Naive thymus-derived CD4-positive, alpha-beta T cell (primary cell): Measurements from ENCODE around the gene CAND2. TPM values are rescaled to one million over a fixed set of nuclear protein-coding genes. Genes with fewer than 3 reads are reported as not detected.
"Not testable (repeated sequence)": the region's sequence is repeated elsewhere in the genome, so short reads cannot be mapped to it uniquely, and the experiment has no call there.

Source experiments
- ATAC-seq: fragments of 150-1000 bp; cut with Tn5 transposase; 2 replicates; pipeline ENCODE4 v1.10.0; 2021; ENCODE audit warnings: mild to moderate bottlenecking, moderate library complexity
- CTCF ChIA-PET: fragments of 350-600 bp; sonication (Branson Sonifier 250); formaldehyde crosslinking; loops from one replicate; lab custom pipeline; 2021; ENCODE audit warnings: antibody characterized with exemption; lab: Charles Lee
- POLR2A ChIA-PET: fragments of 350-600 bp; sonication (Branson Sonifier 250); formaldehyde crosslinking; loops from one replicate; lab custom pipeline; 2021; ENCODE audit warnings: antibody characterized with exemption, inconsistent platforms; lab: Charles Lee
- DNase-seq, 9 donors: peaks; one replicate each; pipeline versions ENCODE4 v3.0.0 to v3.0.0-alpha.2; 2020 to 2022; ENCODE audit warnings: mixed read lengths in 1 of 9
- H3K27ac ChIP-seq: one replicate; pipeline ENCODE4 v1.7.0; 2013; ENCODE audit warnings: mild to moderate bottlenecking, low read depth, low read length, moderate library complexity
- H3K27me3 ChIP-seq, 2 donors: one replicate each; pipeline ENCODE4 v1.7.0; 2013; ENCODE audit warnings: low read length in 2 of 2, mild to moderate bottlenecking in 2 of 2, moderate library complexity in 2 of 2; ENCODE audit not compliant: control insufficient read depth in 2 of 2, insufficient read depth in 2 of 2
- H3K36me3 ChIP-seq, 3 experiments: 1 replicate in 2 of 3; 2 replicates in 1 of 3; pipeline ENCODE4 v1.7.0; 2013; ENCODE audit warnings: low read length in 3 of 3, mild to moderate bottlenecking in 3 of 3, moderate library complexity in 1 of 3; ENCODE audit not compliant: insufficient read depth in 3 of 3, control insufficient read depth in 2 of 3
- H3K4me1 ChIP-seq, 2 donors: one replicate each; pipeline ENCODE4 v1.7.0; 2013; ENCODE audit warnings: low read length in 2 of 2, mild to moderate bottlenecking in 2 of 2, moderate library complexity in 1 of 2; ENCODE audit not compliant: control insufficient read depth in 2 of 2, insufficient read depth in 2 of 2
- H3K4me3 ChIP-seq: 2 replicates; pipeline ENCODE4 v1.7.0; 2013; ENCODE audit warnings: mild to moderate bottlenecking, low read length
- H3K9me3 ChIP-seq, 3 experiments: 1 replicate in 2 of 3; 2 replicates in 1 of 3; pipeline ENCODE4 v1.7.0; 2013; ENCODE audit warnings: low read length in 3 of 3; ENCODE audit not compliant: control insufficient read depth in 2 of 3
- H3K27ac Mint-ChIP-seq, 9 donors: one replicate each; pipeline ENCODE4 v1.8.0; 2020 to 2022; ENCODE audit warnings: mixed read lengths in 9 of 9, mild to moderate bottlenecking in 8 of 9, moderate library complexity in 5 of 9, inconsistent platforms in 2 of 9
- H3K27me3 Mint-ChIP-seq, 5 donors: one replicate each; pipeline ENCODE4 v1.8.0; 2021 to 2022; ENCODE audit warnings: mixed read lengths in 5 of 5, mild to moderate bottlenecking in 1 of 5
- H3K36me3 Mint-ChIP-seq, 5 donors: one replicate each; pipeline ENCODE4 v1.8.0; 2020 to 2022; ENCODE audit warnings: mixed read lengths in 5 of 5, mild to moderate bottlenecking in 3 of 5, inconsistent platforms in 1 of 5
- H3K4me1 Mint-ChIP-seq, 7 donors: one replicate each; pipeline ENCODE4 v1.8.0; 2020 to 2022; ENCODE audit warnings: mixed read lengths in 7 of 7, mild to moderate bottlenecking in 3 of 7, inconsistent platforms in 1 of 7
- H3K4me3 Mint-ChIP-seq, 10 donors: one replicate each; pipeline ENCODE4 v1.8.0; 2020 to 2022; ENCODE audit warnings: mild to moderate bottlenecking in 10 of 10, mixed read lengths in 10 of 10, moderate library complexity in 6 of 10, inconsistent platforms in 2 of 10
- H3K9me3 Mint-ChIP-seq, 11 donors: one replicate each; pipeline ENCODE4 v1.8.0; 2020 to 2022; ENCODE audit warnings: mixed read lengths in 11 of 11, mild to moderate bottlenecking in 4 of 11, inconsistent platforms in 1 of 11, moderate library complexity in 1 of 11
- intact Hi-C, 2 donors: fragments of 100-400 bp; cut with micrococcal nuclease; formaldehyde crosslinking; loops; one replicate each; pipeline ENCODE4 v1.15.1; 2023
- polyA plus RNA-seq, 2 donors: library from polyadenylated mRNA; unstranded; fragments of 300-500 nt; fragmentation: Illumina TruSeq; gene quantifications; one replicate each; pipeline ENCODE4 v1.2.3, GENCODE V29; 2021
- total RNA-seq, 6 experiments: library from RNA in 5 of 6; stranded (reverse) in 5 of 6; gene quantifications; 1 replicate in 5 of 6; 2 replicates in 1 of 6; pipeline ENCODE4 v1.2.3 and lab custom pipeline; 2021 to 2026

CAND2 gene
- total and polyA plus RNA-seq, 7 experiments from 2014 or later = 0.15 to 8.2 (median 4.3) TPM

- Histone ChIP-seq H3K36me3 (no peaks in the 10 kb centered on the region), H3K4me3 (no peak overlapping the region), H3K27me3 (peaks cover 0 to 5% of the 10 kb centered on the region in 2 donors), H3K27ac (no peak overlapping the region), H3K9me3 (no peaks in the 10 kb centered on the region), H3K4me1 (no peaks in the 10 kb centered on the region)
- Mint-ChIP-seq H3K36me3 (no peaks in the 10 kb centered on the region), H3K4me3 (no peak overlapping the region), H3K4me1 (peaks cover 0 to 14% (median 10%) of the 10 kb centered on the region in 7 donors), H3K27me3 (peaks cover 15 to 40% (median 29%) of the 10 kb centered on the region in 5 donors), H3K9me3 (peaks cover 0 to 3% (median 0%) of the 10 kb centered on the region in 11 donors), H3K27ac (no peak overlapping the region)
- intact Hi-C loops = no loop called here
- DNase-seq = no peak
- CTCF ChIA-PET = interaction anchor here (1.0 kb wide), 1 partner anchor 25 kb away, joined by 3 read pairs; no protein-coding TSS in a partner anchor
- no peak for ATAC-seq
- POLR2A ChIA-PET = no interaction called here
Measured at GRCh38 chr3:12871404-12871983, 75.0 kb downstream of the CAND2 start.

- no peak overlapping the region for H3K27ac ChIP-seq
- H3K9me3 ChIP-seq = no peaks in the 10 kb centered on the region
- intact Hi-C loops = no loop called here
- H3K4me1 ChIP-seq = no peaks in the 10 kb centered on the region
- no peaks in the 10 kb centered on the region for H3K36me3 ChIP-seq
- ATAC-seq (peak; percentile 67), DNase-seq (peak in 1 of 9 donors; percentile 13)
- Mint-ChIP-seq H3K27me3 (peaks cover 6 to 26% (median 13%) of the 10 kb centered on the region in 5 donors), H3K4me1 (no peaks in the 10 kb centered on the region), H3K27ac (no peak overlapping the region), H3K9me3 (peaks cover 0 to 3% (median 0%) of the 10 kb centered on the region in 11 donors), H3K4me3 (peak overlapping the region in 3 of 10 donors; percentile 1 to 48 (median 47)), H3K36me3 (no peaks in the 10 kb centered on the region)
- ChIA-PET CTCF (no interaction called here), POLR2A (no interaction called here)
- H3K27me3 ChIP-seq = no peaks in the 10 kb centered on the region
- no peak overlapping the region for H3K4me3 ChIP-seq
Measured at GRCh38 chr3:12875857-12876836, 79.7 kb downstream of the CAND2 start.

GRCh38 chr3:12877040-12877439, 80.6 kb downstream of the CAND2 start:
- peaks cover 0 to 3% (median 0%) of the 10 kb centered on the region in 11 donors for H3K9me3 Mint-ChIP-seq
- Histone ChIP-seq H3K9me3 (no peaks in the 10 kb centered on the region), H3K4me1 (no peaks in the 10 kb centered on the region), H3K4me3 (no peak overlapping the region), H3K36me3 (no peaks in the 10 kb centered on the region), H3K27me3 (no peaks in the 10 kb centered on the region), H3K27ac (no peak overlapping the region)
- H3K4me1 Mint-ChIP-seq = no peaks in the 10 kb centered on the region
- intact Hi-C loops = no loop called here
- H3K27ac Mint-ChIP-seq = no peak overlapping the region
- no peaks in the 10 kb centered on the region for H3K36me3 Mint-ChIP-seq
- peak overlapping the region in 2 of 10 donors; percentile 25 to 38 for H3K4me3 Mint-ChIP-seq
- DNase-seq (no peak), ATAC-seq (no peak)
- peaks cover 6 to 23% (median 13%) of the 10 kb centered on the region in 5 donors for H3K27me3 Mint-ChIP-seq
- ChIA-PET POLR2A (no interaction called here), CTCF (no interaction called here)

- Mint-ChIP-seq H3K27me3 (peaks cover 6 to 23% (median 13%) of the 10 kb centered on the region in 5 donors), H3K36me3 (no peaks in the 10 kb centered on the region), H3K4me3 (no peak overlapping the region), H3K4me1 (no peaks in the 10 kb centered on the region), H3K9me3 (peaks cover 0 to 3% (median 0%) of the 10 kb centered on the region in 11 donors), H3K27ac (no peak overlapping the region)
- Histone ChIP-seq H3K27me3 (no peaks in the 10 kb centered on the region), H3K4me3 (no peak overlapping the region), H3K36me3 (no peaks in the 10 kb centered on the region), H3K27ac (no peak overlapping the region), H3K4me1 (no peaks in the 10 kb centered on the region), H3K9me3 (no peaks in the 10 kb centered on the region)
- intact Hi-C loops = no loop called here
- ATAC-seq (no peak), DNase-seq (no peak)
- CTCF ChIA-PET = interaction anchor here (0.5 to 1.2 kb wide), 2 partner anchors 13 to 18 kb away, joined by 3 to 4 read pairs; no protein-coding TSS in a partner anchor
- POLR2A ChIA-PET = no interaction called here
Measured at GRCh38 chr3:12878141-12878574, 81.7 kb downstream of the CAND2 start.

GRCh38 chr3:12878758-12879157, 82.3 kb downstream of the CAND2 start:
- CTCF ChIA-PET = interaction anchor here (1.2 kb wide), 1 partner anchor 12 kb away, joined by 4 read pairs; no protein-coding TSS in a partner anchor
- H3K4me3 ChIP-seq, H3K36me3 ChIP-seq, DNase-seq, H3K4me3 Mint-ChIP-seq, H3K4me1 Mint-ChIP-seq, H3K27me3 ChIP-seq, H3K27ac ChIP-seq, H3K36me3 Mint-ChIP-seq, H3K9me3 ChIP-seq, POLR2A ChIA-PET, H3K9me3 Mint-ChIP-seq, intact Hi-C loops, H3K27ac Mint-ChIP-seq, ATAC-seq, H3K4me1 ChIP-seq: not testable (repeated sequence)
- H3K27me3 Mint-ChIP-seq = peaks cover 6 to 23% (median 13%) of the 10 kb centered on the region in 5 donors

GRCh38 chr3:12879191-12879815, 82.8 kb downstream of the CAND2 start:
- ChIA-PET CTCF (interaction anchor here (1.2 kb wide), 1 partner anchor 12 kb away, joined by 4 read pairs; no protein-coding TSS in a partner anchor), POLR2A (no interaction called here)
- no peaks in the 10 kb centered on the region for H3K27me3 ChIP-seq
- DNase-seq = no peak
- ATAC-seq = no peak
- Mint-ChIP-seq H3K27ac (no peak overlapping the region), H3K27me3 (peaks cover 6 to 23% (median 13%) of the 10 kb centered on the region in 5 donors), H3K4me3 (no peak overlapping the region), H3K9me3 (peaks cover 0 to 1% (median 0%) of the 10 kb centered on the region in 11 donors), H3K4me1 (no peaks in the 10 kb centered on the region), H3K36me3 (no peaks in the 10 kb centered on the region)
- H3K9me3 ChIP-seq = no peaks in the 10 kb centered on the region
- H3K27ac ChIP-seq = no peak overlapping the region
- no peaks in the 10 kb centered on the region for H3K4me1 ChIP-seq
- no peaks in the 10 kb centered on the region for H3K36me3 ChIP-seq
- intact Hi-C loops = no loop called here
- H3K4me3 ChIP-seq = no peak overlapping the region
